ENCODE measurements around the gene UTS2B. TPM values are rescaled to one million over a fixed set of nuclear protein-coding genes. Genes with fewer than 3 reads are reported as not detected.

Gene UTS2B
- polyA plus RNA-seq, 1 experiment: 1.2 TPM

- Histone ChIP-seq H3K4me3 (ENCODE audit: low read depth, low read length) (no peak overlapping the region), H3K27ac (ENCODE audit: low read depth, low read length) (no peak overlapping the region), H3K27me3 (ENCODE audit: control insufficient read depth, insufficient read depth, low read length) (no peaks in the 10 kb centered on the region), H3K9me3 (ENCODE audit: control insufficient read depth, insufficient read depth, low read length) (no peaks in the 10 kb centered on the region)
- POLR2A ChIA-PET: no interaction called here
- no peak for TF ChIP-seq CTCF (IDR thresholded peaks at IDR 0.05; ENCODE audit: low read depth, low read length)
- CTCF ChIA-PET: no interaction called here
- no peak for DNase-seq (ENCODE audit: low read depth, low spot score)
Observed at GRCh38 chr3:191227541-191227940, 102.8 kb downstream of the UTS2B start.

- ChIA-PET CTCF (no interaction called here), POLR2A (no interaction called here)
- no peak for DNase-seq (ENCODE audit: low read depth, low spot score)
- no peak overlapping the region for H3K4me3 ChIP-seq (ENCODE audit: low read depth, low read length)
- no peaks in the 10 kb centered on the region for H3K9me3 ChIP-seq (ENCODE audit: control insufficient read depth, insufficient read depth, low read length)
- no peaks in the 10 kb centered on the region for H3K27me3 ChIP-seq (ENCODE audit: control insufficient read depth, insufficient read depth, low read length)
- TF ChIP-seq CTCF (IDR thresholded peaks at IDR 0.05; ENCODE audit: low read depth, low read length): no peak
- H3K27ac ChIP-seq (ENCODE audit: low read depth, low read length): no peak overlapping the region
Observed at GRCh38 chr3:191221638-191222037, 108.7 kb downstream of the UTS2B start.

GRCh38 chr3:191220908-191221307 is 109.4 kb downstream of the UTS2B start:
- Histone ChIP-seq H3K27ac (ENCODE audit: low read depth, low read length) (no peak overlapping the region), H3K4me3 (ENCODE audit: low read depth, low read length) (no peak overlapping the region), H3K9me3 (ENCODE audit: control insufficient read depth, insufficient read depth, low read length) (no peaks in the 10 kb centered on the region), H3K27me3 (ENCODE audit: control insufficient read depth, insufficient read depth, low read length) (no peaks in the 10 kb centered on the region)
- CTCF ChIA-PET: no interaction called here
- no peak for DNase-seq (ENCODE audit: low read depth, low spot score)
- POLR2A ChIA-PET: no interaction called here
- no peak for TF ChIP-seq CTCF (IDR thresholded peaks at IDR 0.05; ENCODE audit: low read depth, low read length)

- CTCF ChIA-PET: no interaction called here
- no peak overlapping the region for H3K4me3 ChIP-seq (ENCODE audit: low read depth, low read length)
- DNase-seq (ENCODE audit: low read depth, low spot score): no peak
Observed at GRCh38 chr3:191217301-191217700, 113.0 kb downstream of the UTS2B start.

More at GRCh38 chr3:191217301-191217700, 113.0 kb downstream of the UTS2B start:
- no peaks in the 10 kb centered on the region for H3K27me3 ChIP-seq (ENCODE audit: control insufficient read depth, insufficient read depth, low read length)
- no peak for TF ChIP-seq CTCF (IDR thresholded peaks at IDR 0.05; ENCODE audit: low read depth, low read length)
- POLR2A ChIA-PET: no interaction called here
- H3K9me3 ChIP-seq (ENCODE audit: control insufficient read depth, insufficient read depth, low read length): 0 out of 2 replicates have a peak, but pooled peaks cover 3% of the 10 kb centered on the region
- no peak overlapping the region for H3K27ac ChIP-seq (ENCODE audit: low read depth, low read length)

Other genes starting within 250 kb of the UTS2B start
- not detected in 2 replicates for gene OSTN, start 131.3 kb downstream of the UTS2B start, polyA plus RNA-seq (2011; rRNA removed)
- gene CCDC50, start 1.1 kb downstream of the UTS2B start, polyA plus RNA-seq (2011; rRNA removed): 59.3 and 75.6 TPM in 2 replicates
- gene PYDC2, start 130.6 kb upstream of the UTS2B start, polyA plus RNA-seq (2011; rRNA removed): not detected in 2 replicates